ENCODE measurements around the gene ARID1A. TPM values are rescaled to one million over a fixed set of nuclear protein-coding genes. Genes with fewer than 3 reads are reported as not detected.
"Not testable (repeated sequence)": the region's sequence is repeated elsewhere in the genome, so short reads cannot be mapped to it uniquely, and the experiment has no call there.

Gene ARID1A
- total RNA-seq, 1 donor = 55.4 TPM

DNA sequence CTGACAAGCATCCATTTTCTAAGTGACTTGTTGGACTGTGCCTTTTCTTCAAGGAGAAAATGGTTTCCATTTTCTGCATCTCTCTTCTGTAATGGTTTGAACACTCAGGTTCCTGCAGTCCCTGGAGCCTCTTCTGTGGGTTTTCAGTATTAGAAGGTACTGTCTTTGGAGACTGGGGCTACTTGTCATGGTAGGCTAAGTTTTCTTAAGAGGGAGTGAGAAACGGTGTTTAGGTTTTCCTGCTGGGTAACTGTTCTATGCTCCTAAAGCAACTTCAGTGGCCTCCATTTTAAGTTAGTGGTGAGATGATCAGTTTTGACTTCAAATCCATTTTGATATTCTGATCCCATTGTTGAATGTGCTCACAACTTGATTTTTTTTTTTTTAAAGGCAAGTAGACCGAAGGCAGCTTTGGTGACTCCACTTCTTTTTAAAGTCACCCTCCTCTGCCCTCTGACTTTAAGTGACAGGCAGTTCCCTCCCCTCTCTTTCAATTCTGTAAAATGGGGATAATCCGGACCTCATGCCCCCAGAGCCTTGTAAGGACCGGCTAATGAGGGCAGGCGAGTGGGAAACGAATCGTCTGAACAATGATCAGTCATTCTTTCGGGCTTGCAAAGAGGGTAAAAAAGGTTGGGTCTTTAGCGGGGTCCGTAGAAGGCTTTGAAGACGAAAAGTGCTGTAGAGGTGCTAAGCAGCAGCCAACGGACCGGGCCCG lies 1.0 kb upstream of the ARID1A start:
- H3K27me3 ChIP-seq (ENCODE audit: insufficient read depth, low read length) = no peaks in the 10 kb centered on the region
- peaks cover 63% of the 10 kb centered on the region for H3K4me1 ChIP-seq (ENCODE audit: insufficient read depth, low read length)
- no peaks in the 10 kb centered on the region for H3K9me3 ChIP-seq (ENCODE audit: low read depth, low read length)
- peak overlapping the region; percentile 81 for H3K4me3 ChIP-seq (ENCODE audit: low read length)

DNA sequence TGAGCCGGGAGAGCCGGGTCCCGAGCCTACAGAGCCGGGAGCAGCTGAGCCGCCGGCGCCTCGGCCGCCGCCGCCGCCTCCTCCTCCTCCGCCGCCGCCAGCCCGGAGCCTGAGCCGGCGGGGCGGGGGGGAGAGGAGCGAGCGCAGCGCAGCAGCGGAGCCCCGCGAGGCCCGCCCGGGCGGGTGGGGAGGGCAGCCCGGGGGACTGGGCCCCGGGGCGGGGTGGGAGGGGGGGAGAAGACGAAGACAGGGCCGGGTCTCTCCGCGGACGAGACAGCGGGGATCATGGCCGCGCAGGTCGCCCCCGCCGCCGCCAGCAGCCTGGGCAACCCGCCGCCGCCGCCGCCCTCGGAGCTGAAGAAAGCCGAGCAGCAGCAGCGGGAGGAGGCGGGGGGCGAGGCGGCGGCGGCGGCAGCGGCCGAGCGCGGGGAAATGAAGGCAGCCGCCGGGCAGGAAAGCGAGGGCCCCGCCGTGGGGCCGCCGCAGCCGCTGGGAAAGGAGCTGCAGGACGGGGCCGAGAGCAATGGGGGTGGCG lies 371 bp downstream of the ARID1A start:
- H3K9me3 ChIP-seq (ENCODE audit: low read depth, low read length) = no peaks in the 10 kb centered on the region
- no peaks in the 10 kb centered on the region for H3K27me3 ChIP-seq (ENCODE audit: insufficient read depth, low read length)
- H3K4me3 ChIP-seq (ENCODE audit: low read length) = peak overlapping the region; percentile 81
- H3K4me1 ChIP-seq (ENCODE audit: insufficient read depth, low read length) = peaks cover 63% of the 10 kb centered on the region

DNA sequence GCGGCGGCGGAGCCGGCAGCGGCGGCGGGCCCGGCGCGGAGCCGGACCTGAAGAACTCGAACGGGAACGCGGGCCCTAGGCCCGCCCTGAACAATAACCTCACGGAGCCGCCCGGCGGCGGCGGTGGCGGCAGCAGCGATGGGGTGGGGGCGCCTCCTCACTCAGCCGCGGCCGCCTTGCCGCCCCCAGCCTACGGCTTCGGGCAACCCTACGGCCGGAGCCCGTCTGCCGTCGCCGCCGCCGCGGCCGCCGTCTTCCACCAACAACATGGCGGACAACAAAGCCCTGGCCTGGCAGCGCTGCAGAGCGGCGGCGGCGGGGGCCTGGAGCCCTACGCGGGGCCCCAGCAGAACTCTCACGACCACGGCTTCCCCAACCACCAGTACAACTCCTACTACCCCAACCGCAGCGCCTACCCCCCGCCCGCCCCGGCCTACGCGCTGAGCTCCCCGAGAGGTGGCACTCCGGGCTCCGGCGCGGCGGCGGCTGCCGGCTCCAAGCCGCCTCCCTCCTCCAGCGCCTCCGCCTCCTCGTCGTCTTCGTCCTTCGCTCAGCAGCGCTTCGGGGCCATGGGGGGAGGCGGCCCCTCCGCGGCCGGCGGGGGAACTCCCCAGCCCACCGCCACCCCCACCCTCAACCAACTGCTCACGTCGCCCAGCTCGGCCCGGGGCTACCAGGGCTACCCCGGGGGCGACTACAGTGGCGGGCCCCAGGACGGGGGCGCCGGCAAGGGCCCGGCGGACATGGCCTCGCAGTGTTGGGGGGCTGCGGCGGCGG lies 1.0 kb downstream of the ARID1A start:
- H3K9me3 ChIP-seq (ENCODE audit: low read depth, low read length) = no peaks in the 10 kb centered on the region
- peaks cover 63% of the 10 kb centered on the region for H3K4me1 ChIP-seq (ENCODE audit: insufficient read depth, low read length)
- peak overlapping the region; percentile 81 for H3K4me3 ChIP-seq (ENCODE audit: low read length)
- no peaks in the 10 kb centered on the region for H3K27me3 ChIP-seq (ENCODE audit: insufficient read depth, low read length)

DNA sequence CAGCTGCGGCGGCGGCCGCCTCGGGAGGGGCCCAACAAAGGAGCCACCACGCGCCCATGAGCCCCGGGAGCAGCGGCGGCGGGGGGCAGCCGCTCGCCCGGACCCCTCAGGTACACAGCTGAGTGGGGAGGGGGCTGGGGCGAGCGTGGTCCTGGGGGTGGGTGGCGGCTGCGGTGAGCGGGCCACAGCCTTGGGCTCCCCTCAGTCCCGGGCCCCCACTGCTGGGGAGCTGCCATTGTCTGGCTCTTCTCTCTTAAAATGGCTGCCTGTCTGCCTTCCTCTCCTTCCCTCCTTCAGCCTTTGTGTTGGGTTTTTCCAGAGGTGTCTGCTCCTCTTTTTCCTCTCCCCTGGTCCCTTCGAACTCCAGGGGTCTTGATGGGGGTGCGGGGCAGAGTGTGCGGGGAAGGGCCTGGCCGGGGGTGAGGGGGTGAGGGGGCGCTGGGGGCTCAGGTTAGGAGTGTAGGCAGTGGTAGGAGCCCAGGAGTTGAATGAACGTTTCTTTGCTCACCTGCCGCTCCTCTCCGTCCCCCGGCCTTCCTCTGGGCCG lies 1.7 kb downstream of the ARID1A start:
- H3K4me3 ChIP-seq (ENCODE audit: low read length) = peak overlapping the region; percentile 81
- peaks cover 65% of the 10 kb centered on the region for H3K4me1 ChIP-seq (ENCODE audit: insufficient read depth, low read length)
- H3K27me3 ChIP-seq (ENCODE audit: insufficient read depth, low read length) = no peaks in the 10 kb centered on the region

DNA sequence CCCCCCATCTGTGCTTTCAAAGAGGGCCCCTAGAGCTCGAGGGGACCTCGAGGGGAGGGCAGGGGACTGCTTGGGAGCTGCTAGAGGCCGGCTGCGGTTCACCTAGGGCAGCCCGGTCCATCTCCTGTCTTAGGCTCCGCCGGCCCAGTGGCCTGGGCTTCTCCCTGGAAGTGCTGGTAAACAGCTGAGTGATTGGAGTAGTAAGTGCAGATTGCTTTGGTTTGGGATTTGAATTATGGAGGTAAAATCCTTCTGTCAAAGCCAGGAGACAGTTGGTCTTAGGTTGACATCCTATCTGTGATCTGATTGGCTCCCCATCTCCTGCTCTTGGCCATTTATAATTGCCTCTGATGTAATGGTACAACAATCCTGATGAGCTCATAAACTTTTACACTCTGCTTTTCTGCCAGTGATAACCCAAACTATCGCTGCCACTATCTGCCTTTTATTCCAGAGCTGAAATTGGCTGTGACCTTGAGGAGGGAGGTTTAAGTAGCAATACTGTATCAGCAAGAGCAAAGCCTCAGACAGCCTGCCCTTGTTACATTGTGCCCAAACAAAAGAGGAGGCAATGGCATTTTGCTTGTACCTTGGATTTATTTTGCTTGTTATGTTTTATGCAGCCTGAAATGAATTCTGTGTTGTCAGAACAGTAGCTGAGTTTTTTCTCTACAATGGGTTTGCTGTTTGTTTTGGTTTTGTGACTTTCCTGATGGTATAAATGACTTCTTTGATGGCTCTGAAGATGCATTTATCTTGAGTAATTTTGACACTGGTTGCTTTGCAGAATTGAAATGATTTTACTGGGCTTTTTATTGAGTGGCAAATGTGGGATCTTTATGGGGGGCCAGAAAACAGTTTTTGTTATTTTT lies 2.4 kb downstream of the ARID1A start:
- H3K9me3 ChIP-seq (ENCODE audit: low read depth, low read length) = no peaks in the 10 kb centered on the region
- peak overlapping the region; percentile 81 for H3K4me3 ChIP-seq (ENCODE audit: low read length)
- H3K27me3 ChIP-seq (ENCODE audit: insufficient read depth, low read length) = no peaks in the 10 kb centered on the region
- peaks cover 71% of the 10 kb centered on the region for H3K4me1 ChIP-seq (ENCODE audit: insufficient read depth, low read length)

More for the DNA sequence above, 1.7 kb downstream of the ARID1A start:
- H3K9me3 ChIP-seq (ENCODE audit: low read depth, low read length) = no peaks in the 10 kb centered on the region

DNA sequence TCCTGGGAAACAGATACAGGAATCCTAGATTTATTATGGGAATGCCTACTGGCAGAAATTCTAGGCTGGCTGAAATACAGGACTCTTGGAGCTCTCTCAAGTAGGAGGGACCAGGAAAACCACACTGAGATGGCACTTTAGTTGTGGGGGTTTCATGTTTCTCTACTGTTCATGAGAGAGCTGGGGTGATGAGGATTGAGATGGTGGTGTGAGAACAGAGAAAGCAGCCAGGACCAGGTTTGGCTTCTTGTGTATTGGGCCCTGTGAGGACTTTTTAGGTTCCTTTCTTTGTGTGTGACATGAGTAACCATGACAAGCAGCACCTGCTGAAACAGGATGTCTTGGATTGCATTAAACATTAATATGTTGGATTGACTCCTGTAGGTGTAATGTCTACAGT lies 4.9 kb downstream of the ARID1A start:
- Histone ChIP-seq H3K4me3 (ENCODE audit: low read length) (no peak overlapping the region), H3K27me3 (ENCODE audit: insufficient read depth, low read length) (no peaks in the 10 kb centered on the region), H3K9me3 (ENCODE audit: low read depth, low read length) (no peaks in the 10 kb centered on the region), H3K4me1 (ENCODE audit: insufficient read depth, low read length) (peaks cover 75% of the 10 kb centered on the region)

DNA sequence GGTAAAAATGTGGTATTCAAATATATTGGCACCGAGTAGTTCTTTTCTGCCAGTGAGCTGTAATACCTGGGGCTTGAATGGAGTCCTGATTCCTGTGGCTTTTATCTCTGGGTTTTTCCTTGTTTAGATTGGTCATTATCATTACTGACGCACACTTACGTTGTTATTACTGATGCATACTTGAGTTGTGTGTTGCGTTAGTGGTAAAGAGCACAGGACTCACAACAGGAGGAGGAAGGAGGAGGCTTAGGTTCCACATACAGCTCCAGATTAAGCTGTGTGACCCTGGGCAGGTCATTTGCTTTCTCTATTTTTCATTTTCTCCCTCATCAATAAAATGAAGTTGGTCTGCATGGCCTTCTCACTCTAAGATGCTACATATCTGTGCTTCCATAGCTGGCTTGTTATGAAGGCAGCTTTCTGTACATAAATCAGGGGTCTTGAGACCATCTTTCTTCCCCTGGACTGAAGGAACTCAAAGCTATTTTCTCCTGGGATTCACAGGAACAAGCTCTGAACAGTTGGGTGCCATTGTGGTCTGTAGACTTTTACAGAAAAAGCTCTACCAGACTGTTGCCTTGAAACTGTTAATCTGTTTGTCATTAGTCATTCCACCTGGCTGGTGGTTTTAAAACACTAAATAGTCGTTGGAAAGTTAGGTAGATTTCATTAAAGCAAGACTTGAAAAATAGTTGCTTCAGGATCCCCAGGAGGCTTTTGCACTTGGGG lies 5.6 kb downstream of the ARID1A start:
- H3K4me3 ChIP-seq (ENCODE audit: low read length) = no peak overlapping the region
- peaks cover 82% of the 10 kb centered on the region for H3K4me1 ChIP-seq (ENCODE audit: insufficient read depth, low read length)
- no peaks in the 10 kb centered on the region for H3K9me3 ChIP-seq (ENCODE audit: low read depth, low read length)
- H3K27me3 ChIP-seq (ENCODE audit: insufficient read depth, low read length) = no peaks in the 10 kb centered on the region

DNA sequence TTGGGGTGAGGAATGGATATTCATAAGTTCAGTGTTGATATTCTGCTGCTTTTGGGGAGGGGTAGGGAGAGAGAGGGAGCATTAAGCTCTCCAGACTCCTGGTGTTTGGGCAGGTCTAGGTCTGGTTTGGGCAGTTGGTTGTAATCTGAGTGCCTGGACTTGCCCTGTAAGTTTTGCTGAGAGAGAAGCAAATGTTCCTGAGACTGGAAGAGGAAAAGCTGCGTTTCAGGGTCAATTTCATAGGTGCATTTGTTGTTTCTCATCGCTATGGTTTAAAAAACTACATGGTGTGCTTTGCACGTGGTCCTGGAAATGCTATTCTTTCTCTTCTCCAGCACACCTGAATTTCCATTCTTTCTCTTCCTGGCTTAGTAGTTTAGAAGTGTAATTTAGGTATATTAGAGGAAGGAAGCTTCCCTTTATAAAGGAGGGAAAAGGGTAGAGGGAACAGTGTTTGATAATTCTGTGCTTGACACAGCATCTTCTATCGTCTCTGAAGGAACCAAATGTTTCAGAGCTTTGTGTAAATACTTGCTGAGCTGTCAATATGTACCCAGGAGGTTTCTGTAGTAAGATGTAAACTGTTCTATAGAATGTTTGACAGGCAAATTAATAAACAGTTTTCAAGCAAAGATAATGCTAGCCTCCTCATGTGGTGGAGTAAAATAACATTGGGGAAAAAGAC lies 6.3 kb downstream of the ARID1A start:
- Histone ChIP-seq H3K9me3 (ENCODE audit: low read depth, low read length) (no peaks in the 10 kb centered on the region), H3K27me3 (ENCODE audit: insufficient read depth, low read length) (no peaks in the 10 kb centered on the region), H3K4me1 (ENCODE audit: insufficient read depth, low read length) (peaks cover 89% of the 10 kb centered on the region), H3K4me3 (ENCODE audit: low read length) (no peak overlapping the region)

DNA sequence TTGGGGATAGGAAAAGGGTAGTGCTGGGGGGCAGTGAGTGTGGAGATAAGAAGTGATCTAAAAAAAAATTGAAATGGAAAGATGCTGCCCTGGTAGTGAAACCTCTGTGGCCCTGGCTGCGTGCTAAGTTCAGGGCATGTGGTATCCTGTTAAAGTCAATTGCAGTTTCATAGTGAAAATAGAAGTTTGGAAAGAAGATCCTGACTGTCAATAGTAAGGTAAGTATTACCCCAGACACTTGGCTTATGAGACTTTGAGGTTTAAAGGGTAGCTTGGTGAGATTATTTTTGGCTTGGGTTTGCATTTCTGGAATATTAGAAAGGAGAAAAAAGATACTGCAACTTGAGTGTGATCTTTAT lies 6.8 kb downstream of the ARID1A start:
- Histone ChIP-seq H3K9me3 (ENCODE audit: low read depth, low read length) (no peaks in the 10 kb centered on the region), H3K4me3 (ENCODE audit: low read length) (no peak overlapping the region), H3K27me3 (ENCODE audit: insufficient read depth, low read length) (no peaks in the 10 kb centered on the region), H3K4me1 (ENCODE audit: insufficient read depth, low read length) (peaks cover 94% of the 10 kb centered on the region)

DNA sequence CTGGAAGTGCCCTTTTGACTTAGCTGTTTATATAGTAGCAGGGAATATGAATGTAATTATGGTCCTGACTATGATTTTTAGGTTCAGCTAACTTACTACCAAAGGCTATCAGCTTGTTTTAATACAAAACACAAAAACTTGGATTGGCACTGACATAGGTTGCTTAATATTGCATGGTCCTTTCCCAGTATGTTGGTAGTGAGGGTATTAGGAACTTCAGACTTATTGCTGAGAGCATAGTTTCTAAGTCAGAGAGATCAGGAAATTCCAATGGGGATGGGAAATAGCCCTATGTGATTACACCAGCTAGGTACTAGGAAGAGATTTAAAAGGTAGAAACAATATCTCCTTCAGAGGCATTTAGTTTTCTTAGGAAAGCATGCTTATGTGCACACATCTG lies 7.7 kb downstream of the ARID1A start:
- H3K4me1 ChIP-seq (ENCODE audit: insufficient read depth, low read length) = peaks cover 96% of the 10 kb centered on the region
- no peaks in the 10 kb centered on the region for H3K27me3 ChIP-seq (ENCODE audit: insufficient read depth, low read length)
- no peak overlapping the region for H3K4me3 ChIP-seq (ENCODE audit: low read length)
- H3K9me3 ChIP-seq (ENCODE audit: low read depth, low read length) = no peaks in the 10 kb centered on the region

DNA sequence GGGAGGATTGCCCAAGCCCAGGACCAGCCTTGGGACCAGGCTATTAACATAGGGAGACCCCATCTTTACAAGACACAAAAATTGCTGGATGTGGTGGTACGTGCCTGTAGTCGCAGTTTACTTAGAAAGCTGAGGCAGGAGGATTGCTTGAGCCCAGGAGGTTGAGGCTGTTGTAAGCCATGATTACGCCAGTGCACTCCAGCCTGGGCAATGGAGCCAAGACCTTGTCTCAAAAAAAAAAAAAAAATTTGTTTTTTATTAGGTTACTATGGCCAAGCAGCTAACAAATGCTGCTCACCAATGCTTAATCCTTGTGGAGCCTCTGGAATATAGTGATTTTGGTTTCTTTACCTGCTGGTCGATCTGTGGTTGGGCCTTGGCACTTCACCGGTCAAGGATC lies 8.8 kb downstream of the ARID1A start:
- H3K9me3 ChIP-seq (ENCODE audit: low read depth, low read length) = no peaks in the 10 kb centered on the region
- H3K4me3 ChIP-seq (ENCODE audit: low read length) = no peak overlapping the region
- peaks cover 89% of the 10 kb centered on the region for H3K4me1 ChIP-seq (ENCODE audit: insufficient read depth, low read length)
- H3K27me3 ChIP-seq (ENCODE audit: insufficient read depth, low read length) = no peaks in the 10 kb centered on the region

DNA sequence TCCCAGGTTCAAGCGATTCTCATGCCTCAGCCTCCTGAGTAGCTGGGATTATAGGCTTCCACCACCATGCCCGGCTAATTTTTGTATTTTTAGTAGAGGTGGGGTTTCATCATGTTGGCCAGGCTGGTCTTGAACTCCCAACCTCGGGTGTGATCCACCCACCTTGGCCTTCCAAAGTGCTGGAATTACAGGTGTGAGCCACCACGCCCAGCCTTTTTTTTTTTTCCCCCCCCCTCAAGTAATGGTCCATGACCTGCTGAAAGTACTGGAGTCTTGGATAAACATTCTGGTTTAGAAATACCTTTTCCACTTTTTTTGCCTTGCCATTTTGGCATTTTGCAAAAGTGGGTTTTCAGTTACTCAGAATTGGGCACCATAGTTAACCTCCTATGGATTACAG lies 9.4 kb downstream of the ARID1A start:
- H3K4me1 ChIP-seq (ENCODE audit: insufficient read depth, low read length) = peaks cover 85% of the 10 kb centered on the region
- not testable (repeated sequence) for H3K27me3 ChIP-seq (ENCODE audit: insufficient read depth, low read length); H3K4me3 ChIP-seq (ENCODE audit: low read length); H3K9me3 ChIP-seq (ENCODE audit: low read depth, low read length)

DNA sequence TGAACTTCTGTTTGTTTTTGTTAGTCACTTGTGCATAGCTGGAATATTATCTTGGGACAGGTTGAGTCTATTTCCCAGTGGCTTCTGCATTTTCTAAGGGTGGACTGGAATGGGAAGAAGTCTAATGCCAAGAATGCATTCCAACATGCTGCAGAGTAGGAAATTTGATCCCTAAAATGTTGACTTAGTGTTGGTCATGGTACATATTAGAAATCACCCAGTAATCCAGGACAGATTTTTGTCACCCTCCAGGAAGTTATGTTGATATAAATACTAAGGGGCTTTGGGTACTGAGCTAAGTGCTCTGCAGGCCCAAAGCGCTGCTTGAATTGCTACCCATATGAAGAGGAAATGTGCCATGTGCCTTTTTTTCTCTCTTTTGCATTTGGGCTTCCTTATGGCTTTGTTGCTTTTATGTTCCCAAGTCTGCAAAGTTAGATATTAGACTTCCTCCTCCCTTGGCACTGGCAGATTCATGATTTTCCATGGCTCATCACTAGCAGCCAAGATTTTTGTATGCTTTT lies 10.0 kb downstream of the ARID1A start:
- Histone ChIP-seq H3K27me3 (ENCODE audit: insufficient read depth, low read length) (no peaks in the 10 kb centered on the region), H3K4me3 (ENCODE audit: low read length) (no peak overlapping the region), H3K9me3 (ENCODE audit: low read depth, low read length) (no peaks in the 10 kb centered on the region), H3K4me1 (ENCODE audit: insufficient read depth, low read length) (peaks cover 79% of the 10 kb centered on the region)

Measured in mononuclear cell (primary cell).